Endothelial cell of hepatic sinusoid (primary cell): Measurements from ENCODE around the gene FGFBP3.

Experiments used
- in situ Hi-C: cut with HindIII; loops from 2 replicates; pipeline ENCODE4 v1.10.0; 2017; ENCODE audit warnings: low sequenced_read_pairs

FGFBP3 gene

GRCh38 chr10:91909117-91909677, at the start of gene FGFBP3:
Gene FGFBP3 (minus strand): TSS chr10:91909486. CDS start chr10:91908969, 517 bp downstream.
- in situ Hi-C loops = no loop called here

GRCh38 chr10:91957091-91957490, 47.8 kb upstream of the FGFBP3 start:
- in situ Hi-C loops = no loop called here

GRCh38 chr10:91955114-91955513, 45.8 kb upstream of the FGFBP3 start:
- in situ Hi-C loops = no loop called here

- in situ Hi-C loops = no loop called here
Measured at GRCh38 chr10:91953600-91954160, 44.4 kb upstream of the FGFBP3 start.

- in situ Hi-C loops = no loop called here
Measured at GRCh38 chr10:91944880-91945630, 35.8 kb upstream of the FGFBP3 start.

- in situ Hi-C loops = no loop called here
Measured at GRCh38 chr10:91941426-91941825, 32.1 kb upstream of the FGFBP3 start.

- in situ Hi-C loops = no loop called here
Measured at GRCh38 chr10:91939653-91940052, 30.4 kb upstream of the FGFBP3 start.

- in situ Hi-C loops = no loop called here
Measured at GRCh38 chr10:91935886-91936285, 26.6 kb upstream of the FGFBP3 start.

- in situ Hi-C loops = no loop called here
Measured at GRCh38 chr10:91932737-91933136, 23.5 kb upstream of the FGFBP3 start.

GRCh38 chr10:91931526-91932190, 22.4 kb upstream of the FGFBP3 start:
- in situ Hi-C loops = no loop called here

GRCh38 chr10:91930939-91931338, 21.7 kb upstream of the FGFBP3 start:
- in situ Hi-C loops = no loop called here

GRCh38 chr10:91925022-91925320, 15.7 kb upstream of the FGFBP3 start:
- in situ Hi-C loops = no loop called here

GRCh38 chr10:91924212-91925021, 15.1 kb upstream of the FGFBP3 start:
- in situ Hi-C loops = no loop called here

GRCh38 chr10:91923371-91924211, 14.3 kb upstream of the FGFBP3 start, which contains the start of gene BTAF1:
Gene BTAF1 (plus strand): TSS chr10:91923770. CDS start chr10:91924077, 307 bp downstream.
- in situ Hi-C loops = no loop called here

- in situ Hi-C loops = loop anchor here (5.0 to 10.0 kb wide), 2 partner anchors 282 to 435 kb away; no protein-coding TSS in a partner anchor
Measured at GRCh38 chr10:91919651-91920050, 10.4 kb upstream of the FGFBP3 start.

GRCh38 chr10:91910467-91910866, 1.2 kb upstream of the FGFBP3 start:
- in situ Hi-C loops = loop anchor here (10.0 kb wide), 1 partner anchor 426 kb away; no protein-coding TSS in a partner anchor

- in situ Hi-C loops = no loop called here
Measured at GRCh38 chr10:91908337-91909116, 759 bp downstream of the FGFBP3 start.

- in situ Hi-C loops = no loop called here
Measured at GRCh38 chr10:91907914-91908336, 1.4 kb downstream of the FGFBP3 start.

- in situ Hi-C loops = no loop called here
Measured at GRCh38 chr10:91907033-91907594, 2.2 kb downstream of the FGFBP3 start.
